Upper lobe of left lung (tissue), 6 donors: ENCODE measurements around the gene NOX5. TPM values are rescaled to one million over a fixed set of nuclear protein-coding genes. Genes with fewer than 3 reads are reported as not detected.

Experiments used
- ATAC-seq, 2 donors: fragments of 200-7000 bp; cut with Tn5 transposase; one replicate each; pipeline ENCODE4 v1.9.1; 2022; ENCODE audit warnings: mild to moderate bottlenecking in 2 of 2, moderate library complexity in 2 of 2; ENCODE audit not compliant: low FRiP score in 2 of 2
- DNase-seq, 2 donors: peaks; one replicate each; pipeline ENCODE4 v3.0.0-alpha.2; 2019 to 2020
- H3K27ac ChIP-seq, 4 donors: fragments of 200-600 bp; sonication (generic); one replicate each; pipeline ENCODE4 v1.5.1; 2016 to 2019
- H3K27me3 ChIP-seq, 4 donors: fragments of 200-600 bp; sonication (generic); one replicate each; pipeline ENCODE4 v1.5.1; 2017 to 2019
- H3K36me3 ChIP-seq, 4 donors: fragments of 200-600 bp; sonication (generic); one replicate each; pipeline ENCODE4 v1.5.1; 2016 to 2019
- H3K4me1 ChIP-seq, 4 donors: fragments of 200-600 bp; sonication (generic); one replicate each; pipeline ENCODE4 v1.5.1; 2018 to 2019
- H3K4me3 ChIP-seq, 4 donors: fragments of 200-600 bp; sonication (generic); one replicate each; pipeline ENCODE4 v1.5.1; 2017 to 2019; ENCODE audit warnings: mild to moderate bottlenecking in 2 of 4, moderate library complexity in 1 of 4
- H3K9me3 ChIP-seq, 4 donors: fragments of 200-600 bp; sonication (generic); one replicate each; pipeline ENCODE4 v1.5.1; 2018 to 2019
- EP300 ChIP-seq, 4 donors: sonication (generic); formaldehyde crosslinking; IDR thresholded peaks; one replicate each; pipeline ENCODE4 v1.5.1; 2017; ENCODE audit warnings: antibody characterized with exemption in 4 of 4, control low read depth in 2 of 4
- POLR2A ChIP-seq, 4 donors: fragments of 450-650 bp; IDR thresholded peaks; one replicate each; pipeline ENCODE4 v1.5.1; 2016 to 2017; ENCODE audit warnings: antibody characterized with exemption in 4 of 4, mild to moderate bottlenecking in 2 of 4
- POLR2AphosphoS5 ChIP-seq, 2 donors: sonication (generic); formaldehyde crosslinking; IDR thresholded peaks; one replicate each; pipeline ENCODE4 v1.5.1; 2017; ENCODE audit warnings: antibody characterized with exemption in 2 of 2
- WGBS, 2 donors: methylation state at CpG; one replicate each; pipeline ENCODE4 v1.1.5; 2017 to 2018; 5-methylcytosine and 5-hydroxymethylcytosine counted together
- total RNA-seq, 6 donors: library from RNA; depleted of rRNA in 4 of 6; stranded (reverse); fragments of >200 nt in 4 of 6; gene quantifications; one replicate each; pipeline versions ENCODE4 v1.1.0 to v1.2.1, GENCODE V29; 2016 to 2021
- TF ChIP-seq, protein P1 (sequence below), 6 experiments: fragments of 450-650 bp in 4 of 6; fragments of 200-600 bp in 2 of 6; sonication (generic) in 2 of 6; IDR thresholded peaks; one replicate each; pipeline ENCODE4 v1.5.1; 2016 to 2019; ENCODE audit warnings: antibody characterized with exemption in 6 of 6
- donor health status: DM: no; HTN: no; CAD: no; lungs with moderate emphysema.
- donor health status: DM: no; HTN: yes; CAD: no; lungs with severe emphysema.

Gene NOX5
- total RNA-seq, 6 donors from 2014 or later = 0.20 to 5.7 (median 1.4) TPM; not detected in 2

DNA sequence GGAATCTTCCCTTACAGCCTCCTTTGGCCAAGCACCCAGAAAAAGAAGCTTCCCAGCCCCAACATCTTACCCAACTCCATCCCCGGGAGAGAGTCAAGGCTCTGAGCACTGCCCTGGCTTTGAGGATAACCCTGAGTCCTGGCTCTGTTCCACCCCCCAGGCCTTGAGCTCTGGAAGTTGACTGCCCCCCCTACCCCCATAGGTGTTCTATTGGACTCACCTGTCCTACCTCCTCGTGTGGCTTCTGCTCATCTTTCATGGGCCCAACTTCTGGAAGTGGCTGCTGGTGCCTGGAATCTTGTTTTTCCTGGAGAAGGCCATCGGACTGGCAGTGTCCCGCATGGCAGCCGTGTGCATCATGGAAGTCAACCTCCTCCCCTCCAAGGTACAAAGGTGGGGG, 22.3 kb downstream of the NOX5 start:
- ATAC-seq = no peak
- no peaks in the 10 kb centered on the region for H3K36me3 ChIP-seq
- TF ChIP-seq POLR2AphosphoS5 (IDR thresholded peaks at IDR 0.05) (no peak), POLR2A (IDR thresholded peaks at IDR 0.05) (no peak), EP300 (IDR thresholded peaks at IDR 0.05) (no peak)
- TF ChIP-seq, protein P1, sequence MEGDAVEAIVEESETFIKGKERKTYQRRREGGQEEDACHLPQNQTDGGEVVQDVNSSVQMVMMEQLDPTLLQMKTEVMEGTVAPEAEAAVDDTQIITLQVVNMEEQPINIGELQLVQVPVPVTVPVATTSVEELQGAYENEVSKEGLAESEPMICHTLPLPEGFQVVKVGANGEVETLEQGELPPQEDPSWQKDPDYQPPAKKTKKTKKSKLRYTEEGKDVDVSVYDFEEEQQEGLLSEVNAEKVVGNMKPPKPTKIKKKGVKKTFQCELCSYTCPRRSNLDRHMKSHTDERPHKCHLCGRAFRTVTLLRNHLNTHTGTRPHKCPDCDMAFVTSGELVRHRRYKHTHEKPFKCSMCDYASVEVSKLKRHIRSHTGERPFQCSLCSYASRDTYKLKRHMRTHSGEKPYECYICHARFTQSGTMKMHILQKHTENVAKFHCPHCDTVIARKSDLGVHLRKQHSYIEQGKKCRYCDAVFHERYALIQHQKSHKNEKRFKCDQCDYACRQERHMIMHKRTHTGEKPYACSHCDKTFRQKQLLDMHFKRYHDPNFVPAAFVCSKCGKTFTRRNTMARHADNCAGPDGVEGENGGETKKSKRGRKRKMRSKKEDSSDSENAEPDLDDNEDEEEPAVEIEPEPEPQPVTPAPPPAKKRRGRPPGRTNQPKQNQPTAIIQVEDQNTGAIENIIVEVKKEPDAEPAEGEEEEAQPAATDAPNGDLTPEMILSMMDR (IDR thresholded peaks at IDR 0.05) = no peak
- H3K27me3 ChIP-seq = no peaks in the 10 kb centered on the region
- H3K27ac ChIP-seq = no peak overlapping the region
- WGBS, 2 donors = 83 to 92% methylated on average over 5 of the region's 5 CpGs
- DNase-seq = no peak
- no peaks in the 10 kb centered on the region for H3K9me3 ChIP-seq
- no peak overlapping the region for H3K4me3 ChIP-seq
- peaks cover 0 to 3% (median 2%) of the 10 kb centered on the region in 4 donors for H3K4me1 ChIP-seq

GRCh38 chr15:69037482-69037881, 23.0 kb downstream of the NOX5 start:
- Histone ChIP-seq H3K36me3 (no peaks in the 10 kb centered on the region), H3K27me3 (no peaks in the 10 kb centered on the region), H3K4me1 (no peaks in the 10 kb centered on the region), H3K9me3 (no peaks in the 10 kb centered on the region), H3K4me3 (no peak overlapping the region), H3K27ac (no peak overlapping the region)
- no peak for ATAC-seq
- no peak for DNase-seq
- no peak for TF ChIP-seq POLR2A (IDR thresholded peaks at IDR 0.05)

DNA sequence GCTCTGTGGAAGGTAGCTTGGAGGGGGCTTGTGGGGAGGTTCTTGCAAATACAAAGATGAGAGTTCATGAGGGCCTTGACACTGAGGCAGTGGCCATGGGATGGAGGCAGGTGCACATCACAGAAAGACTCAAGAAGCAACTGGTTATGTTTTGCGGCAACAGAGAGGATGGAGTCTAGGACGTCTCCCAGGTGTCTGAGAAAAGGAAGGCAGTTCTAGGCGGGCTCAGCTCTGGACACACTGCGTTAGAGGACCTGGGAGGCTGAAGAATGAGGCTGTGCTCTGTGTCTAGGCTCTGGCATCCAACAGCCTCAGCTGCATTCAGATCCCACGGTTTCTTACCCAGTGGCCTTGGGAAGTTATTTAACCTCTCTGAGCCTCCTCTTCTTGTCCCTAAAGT, 23.5 kb downstream of the NOX5 start:
- H3K4me3 ChIP-seq = no peak overlapping the region
- DNase-seq (no peak), ATAC-seq (no peak)
- WGBS, 2 donors = 96 to 97% methylated on average over 5 of the region's 5 CpGs
- H3K27ac ChIP-seq = no peak overlapping the region
- no peaks in the 10 kb centered on the region for H3K27me3 ChIP-seq
- no peaks in the 10 kb centered on the region for H3K36me3 ChIP-seq
- H3K9me3 ChIP-seq = no peaks in the 10 kb centered on the region
- no peaks in the 10 kb centered on the region for H3K4me1 ChIP-seq
- TF ChIP-seq, protein P1 (IDR thresholded peaks at IDR 0.05) = no peak
- no peak for TF ChIP-seq EP300 (IDR thresholded peaks at IDR 0.05)
- TF ChIP-seq POLR2A (IDR thresholded peaks at IDR 0.05) = no peak
- no peak for TF ChIP-seq POLR2AphosphoS5 (IDR thresholded peaks at IDR 0.05)

GRCh38 chr15:69038508-69038907, 24.0 kb downstream of the NOX5 start:
- DNase-seq (no peak), ATAC-seq (no peak)
- H3K36me3 ChIP-seq = no peaks in the 10 kb centered on the region
- TF ChIP-seq POLR2AphosphoS5 (IDR thresholded peaks at IDR 0.05) (no peak), POLR2A (IDR thresholded peaks at IDR 0.05) (no peak), EP300 (IDR thresholded peaks at IDR 0.05) (no peak)
- TF ChIP-seq, protein P1 (IDR thresholded peaks at IDR 0.05) = no peak
- WGBS, 2 donors = 95 to 98% methylated on average over 3 of the region's 3 CpGs
- no peaks in the 10 kb centered on the region for H3K4me1 ChIP-seq
- H3K27ac ChIP-seq = no peak overlapping the region
- no peaks in the 10 kb centered on the region for H3K27me3 ChIP-seq
- H3K9me3 ChIP-seq = no peaks in the 10 kb centered on the region
- no peak overlapping the region for H3K4me3 ChIP-seq

DNA sequence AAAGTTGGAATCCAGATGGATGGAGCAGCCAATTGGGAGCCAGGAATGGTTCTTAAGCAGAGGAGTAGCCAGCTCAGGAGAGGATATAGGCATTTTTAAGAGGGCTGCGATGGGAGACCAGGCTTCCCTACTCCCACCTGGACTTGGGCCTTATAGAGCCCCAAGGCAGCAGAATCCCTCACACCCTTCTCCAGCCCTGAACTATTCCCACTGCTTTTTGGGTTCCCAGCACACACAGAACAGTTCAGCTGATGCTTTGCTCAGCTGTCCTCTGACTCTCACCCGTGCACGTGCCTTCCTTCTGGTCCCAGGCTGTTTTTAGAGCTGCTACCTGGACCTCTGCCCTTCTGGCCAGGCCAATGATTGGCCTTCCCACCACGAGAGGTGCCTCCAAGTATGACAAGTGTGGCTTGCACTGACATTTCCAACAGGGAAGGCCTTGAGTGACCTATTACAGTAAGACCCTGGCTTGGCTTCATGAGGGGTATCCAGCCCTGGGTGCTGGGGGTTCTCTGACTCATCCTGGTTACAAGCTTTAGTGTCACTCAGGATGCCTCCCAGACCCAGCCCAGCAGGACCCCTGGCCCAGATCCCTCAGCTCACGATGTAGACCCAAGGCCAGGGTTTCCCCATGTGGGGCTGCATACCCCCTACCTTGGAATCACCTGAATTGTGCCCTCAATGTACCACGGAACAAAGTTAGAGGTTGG, 25.2 kb downstream of the NOX5 start:
- DNase-seq (no peak), ATAC-seq (no peak)
- Histone ChIP-seq H3K4me1 (no peaks in the 10 kb centered on the region), H3K36me3 (no peaks in the 10 kb centered on the region), H3K27ac (no peak overlapping the region), H3K4me3 (no peak overlapping the region), H3K27me3 (no peaks in the 10 kb centered on the region), H3K9me3 (no peaks in the 10 kb centered on the region)
- 89% methylated on average over 5 to 6 of the region's 6 CpGs for WGBS, 2 donors
- TF ChIP-seq POLR2AphosphoS5 (IDR thresholded peaks at IDR 0.05) (no peak), POLR2A (IDR thresholded peaks at IDR 0.05) (no peak), EP300 (IDR thresholded peaks at IDR 0.05) (no peak)
- TF ChIP-seq, protein P1 (IDR thresholded peaks at IDR 0.05) = no peak
